Uterus (tissue), 2 donors: ENCODE data around the gene SULF2.

Source experiments
- POLR2A ChIP-seq, 2 donors: fragments of 450-650 bp; IDR thresholded peaks; one replicate each; pipeline ENCODE4 v1.6.1; 2016; ENCODE audit warnings: antibody characterized with exemption in 2 of 2, mild to moderate bottlenecking in 1 of 2, moderate library complexity in 1 of 2
- TF ChIP-seq, protein P1 (sequence below), 4 experiments: fragments of 200-600 bp in 2 of 4; fragments of 450-650 bp in 2 of 4; sonication (generic) in 2 of 4; IDR thresholded peaks; one replicate each; pipeline ENCODE4 v1.5.1; 2016 to 2019; ENCODE audit warnings: antibody characterized with exemption in 4 of 4, mild to moderate bottlenecking in 2 of 4, moderate library complexity in 1 of 4

DNA sequence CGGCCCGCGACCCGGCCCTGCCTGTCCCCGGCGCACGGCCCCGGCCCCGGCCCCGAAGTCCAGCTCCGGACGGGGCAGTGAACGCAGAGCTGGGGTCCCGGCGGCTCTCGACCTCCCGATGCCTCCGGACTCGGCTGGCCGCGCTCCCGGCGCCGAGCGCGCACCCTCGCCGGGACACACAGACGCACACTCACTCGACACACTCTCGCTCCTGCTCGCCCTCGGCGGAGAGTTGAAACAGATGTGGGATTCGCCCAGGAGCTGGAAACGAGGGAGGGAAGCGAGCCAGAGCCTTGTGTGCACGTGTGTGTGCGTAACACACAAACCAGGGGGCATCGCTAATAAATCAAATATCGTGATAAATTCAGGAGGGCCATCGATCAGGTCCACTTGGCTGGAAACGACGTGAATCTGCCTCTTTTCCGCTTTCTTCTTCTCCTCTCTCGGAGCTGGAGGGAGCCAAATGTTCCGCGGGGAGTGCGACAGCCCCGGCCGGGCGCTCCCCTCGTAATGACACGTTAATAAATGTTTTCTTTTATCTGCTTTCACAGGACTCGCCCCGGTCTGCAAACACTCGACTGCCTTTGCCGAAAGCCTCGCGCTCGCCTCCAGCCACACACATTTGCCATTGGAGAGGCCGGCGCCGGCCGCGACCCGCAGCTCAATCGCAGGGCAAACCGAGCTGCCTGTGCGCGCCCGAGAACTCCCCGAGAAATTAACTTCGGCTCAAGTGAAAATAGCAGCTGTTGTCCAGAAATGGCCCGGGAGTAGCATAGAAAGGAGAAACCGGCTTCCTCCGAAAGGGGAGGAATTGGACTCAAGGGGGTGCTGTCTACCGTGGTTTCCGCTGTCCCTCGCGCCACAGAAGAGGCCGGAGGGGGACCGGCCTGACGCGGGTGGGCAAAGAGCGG, 828 bp upstream of the SULF2 start:
- peak; percentile 20 to 46 for TF ChIP-seq POLR2A (IDR thresholded peaks at IDR 0.05)
- TF ChIP-seq, protein P1, sequence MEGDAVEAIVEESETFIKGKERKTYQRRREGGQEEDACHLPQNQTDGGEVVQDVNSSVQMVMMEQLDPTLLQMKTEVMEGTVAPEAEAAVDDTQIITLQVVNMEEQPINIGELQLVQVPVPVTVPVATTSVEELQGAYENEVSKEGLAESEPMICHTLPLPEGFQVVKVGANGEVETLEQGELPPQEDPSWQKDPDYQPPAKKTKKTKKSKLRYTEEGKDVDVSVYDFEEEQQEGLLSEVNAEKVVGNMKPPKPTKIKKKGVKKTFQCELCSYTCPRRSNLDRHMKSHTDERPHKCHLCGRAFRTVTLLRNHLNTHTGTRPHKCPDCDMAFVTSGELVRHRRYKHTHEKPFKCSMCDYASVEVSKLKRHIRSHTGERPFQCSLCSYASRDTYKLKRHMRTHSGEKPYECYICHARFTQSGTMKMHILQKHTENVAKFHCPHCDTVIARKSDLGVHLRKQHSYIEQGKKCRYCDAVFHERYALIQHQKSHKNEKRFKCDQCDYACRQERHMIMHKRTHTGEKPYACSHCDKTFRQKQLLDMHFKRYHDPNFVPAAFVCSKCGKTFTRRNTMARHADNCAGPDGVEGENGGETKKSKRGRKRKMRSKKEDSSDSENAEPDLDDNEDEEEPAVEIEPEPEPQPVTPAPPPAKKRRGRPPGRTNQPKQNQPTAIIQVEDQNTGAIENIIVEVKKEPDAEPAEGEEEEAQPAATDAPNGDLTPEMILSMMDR (IDR thresholded peaks at IDR 0.05): peak; percentile 68 to 87 (median 77)
